Measurements from ENCODE around the gene AOPEP.

DNA sequence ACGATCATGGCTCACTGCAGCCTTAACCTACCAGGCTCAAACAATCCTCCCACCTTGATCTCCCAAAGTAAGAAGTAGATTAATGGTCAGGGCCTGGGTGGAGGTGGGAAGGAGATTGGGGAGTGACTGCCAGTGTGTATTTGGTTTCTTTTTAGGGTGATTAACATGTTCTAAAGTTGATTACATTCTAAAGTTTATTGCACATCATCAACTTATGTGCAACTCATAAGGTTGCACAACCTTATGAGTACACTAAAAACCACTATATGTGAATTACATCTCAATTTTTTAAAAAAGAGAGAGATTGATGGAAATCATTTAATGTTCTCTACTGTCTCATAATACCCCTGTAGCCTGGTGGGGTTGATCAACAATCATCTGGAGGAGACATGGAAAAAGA, 218.1 kb downstream of the AOPEP start:
- TF ChIP-seq POLR2A (conservative IDR thresholded peaks at IDR 0.05) (no peak), HDGF (IDR thresholded peaks at IDR 0.05) (no peak), FOXK1 (CRISPR knock-in tag; IDR thresholded peaks at IDR 0.05; ENCODE audit: borderline replicate concordance) (no peak), BRCA1 (IDR thresholded peaks at IDR 0.05) (no peak), BRCA1 (CRISPR knock-in tag; IDR thresholded peaks at IDR 0.05) (no peak), ERF (CRISPR knock-in tag; IDR thresholded peaks at IDR 0.05) (no peak), FOXM1 (IDR thresholded peaks at IDR 0.05; ENCODE audit: low read depth) (no peak), FOXM1 (CRISPR knock-in tag; IDR thresholded peaks at IDR 0.05; ENCODE audit: low read depth) (no peak), KAT7 (CRISPR knock-in tag; IDR thresholded peaks at IDR 0.05; ENCODE audit: borderline replicate concordance) (no peak), TCF7 (IDR thresholded peaks at IDR 0.05; ENCODE audit: borderline replicate concordance) (no peak), SMARCA5 (IDR thresholded peaks at IDR 0.05) (no peak), ADNP (tag; IDR thresholded peaks at IDR 0.05) (no peak), TAF15 (IDR thresholded peaks at IDR 0.05; ENCODE audit: low read depth, low read length) (no peak), CBX3 (IDR thresholded peaks at IDR 0.05; ENCODE audit: borderline replicate concordance in 1 of 2, low read length in 2 of 2) (no peak)
- TF ChIP-seq, protein P1, sequence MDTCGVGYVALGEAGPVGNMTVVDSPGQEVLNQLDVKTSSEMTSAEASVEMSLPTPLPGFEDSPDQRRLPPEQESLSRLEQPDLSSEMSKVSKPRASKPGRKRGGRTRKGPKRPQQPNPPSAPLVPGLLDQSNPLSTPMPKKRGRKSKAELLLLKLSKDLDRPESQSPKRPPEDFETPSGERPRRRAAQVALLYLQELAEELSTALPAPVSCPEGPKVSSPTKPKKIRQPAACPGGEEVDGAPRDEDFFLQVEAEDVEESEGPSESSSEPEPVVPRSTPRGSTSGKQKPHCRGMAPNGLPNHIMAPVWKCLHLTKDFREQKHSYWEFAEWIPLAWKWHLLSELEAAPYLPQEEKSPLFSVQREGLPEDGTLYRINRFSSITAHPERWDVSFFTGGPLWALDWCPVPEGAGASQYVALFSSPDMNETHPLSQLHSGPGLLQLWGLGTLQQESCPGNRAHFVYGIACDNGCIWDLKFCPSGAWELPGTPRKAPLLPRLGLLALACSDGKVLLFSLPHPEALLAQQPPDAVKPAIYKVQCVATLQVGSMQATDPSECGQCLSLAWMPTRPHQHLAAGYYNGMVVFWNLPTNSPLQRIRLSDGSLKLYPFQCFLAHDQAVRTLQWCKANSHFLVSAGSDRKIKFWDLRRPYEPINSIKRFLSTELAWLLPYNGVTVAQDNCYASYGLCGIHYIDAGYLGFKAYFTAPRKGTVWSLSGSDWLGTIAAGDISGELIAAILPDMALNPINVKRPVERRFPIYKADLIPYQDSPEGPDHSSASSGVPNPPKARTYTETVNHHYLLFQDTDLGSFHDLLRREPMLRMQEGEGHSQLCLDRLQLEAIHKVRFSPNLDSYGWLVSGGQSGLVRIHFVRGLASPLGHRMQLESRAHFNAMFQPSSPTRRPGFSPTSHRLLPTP (IDR thresholded peaks at IDR 0.05; ENCODE audit: borderline replicate concordance, extremely low read depth, insufficient read length), result no peak
- TF ChIP-seq, protein P2, sequence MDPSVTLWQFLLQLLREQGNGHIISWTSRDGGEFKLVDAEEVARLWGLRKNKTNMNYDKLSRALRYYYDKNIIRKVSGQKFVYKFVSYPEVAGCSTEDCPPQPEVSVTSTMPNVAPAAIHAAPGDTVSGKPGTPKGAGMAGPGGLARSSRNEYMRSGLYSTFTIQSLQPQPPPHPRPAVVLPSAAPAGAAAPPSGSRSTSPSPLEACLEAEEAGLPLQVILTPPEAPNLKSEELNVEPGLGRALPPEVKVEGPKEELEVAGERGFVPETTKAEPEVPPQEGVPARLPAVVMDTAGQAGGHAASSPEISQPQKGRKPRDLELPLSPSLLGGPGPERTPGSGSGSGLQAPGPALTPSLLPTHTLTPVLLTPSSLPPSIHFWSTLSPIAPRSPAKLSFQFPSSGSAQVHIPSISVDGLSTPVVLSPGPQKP (CRISPR knock-in tag; IDR thresholded peaks at IDR 0.05), result no peak

All from K562 (cell line).